ENCODE measurements around the gene REM2. TPM values are rescaled to one million over a fixed set of nuclear protein-coding genes. Genes with fewer than 3 reads are reported as not detected.

The REM2 gene
- polyA plus RNA-seq, 3 donors, result 1.8 TPM; not detected in 2

DNA sequence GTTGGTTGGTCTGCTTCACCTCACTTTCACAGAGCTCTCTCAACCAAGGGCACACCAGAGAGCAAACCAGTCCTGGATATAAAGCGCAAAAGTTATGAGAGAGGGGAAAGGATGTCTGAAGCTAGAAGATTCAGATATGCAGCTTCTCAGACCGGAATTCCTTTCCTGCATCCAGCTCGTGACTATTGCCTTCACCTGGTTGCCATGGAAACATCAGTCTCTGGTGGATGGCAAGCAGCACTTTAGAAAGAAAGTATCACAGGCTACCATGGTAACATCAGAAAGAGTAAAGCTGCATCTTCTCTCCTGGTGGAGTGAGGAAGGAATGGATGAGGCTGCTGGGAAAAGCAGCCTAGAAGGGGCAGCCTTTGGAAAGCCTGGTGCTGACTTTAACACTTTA, 13.7 kb downstream of the REM2 start:
- H3K4me3 ChIP-seq (replicated peaks in 1 of 3; ENCODE audit: low read depth in 2 of 3, low read length in 3 of 3), result no peak overlapping the region
- H4K20me1 ChIP-seq (ENCODE audit: insufficient read depth, low read length), result peaks cover 3% of the 10 kb centered on the region
- DNase-seq, result no peak
- intact Hi-C loops (cut with micrococcal nuclease), result no loop called here
- Mint-ChIP-seq H3K27me3 (ENCODE audit: low read depth in 3 of 3) (no peaks in the 10 kb centered on the region), H3K36me3 (peaks cover 56 to 71% of the 10 kb centered on the region in 2 donors), H3K4me3 (no peak overlapping the region), H3K27ac (peak overlapping the region in 2 of 7 donors; percentile 18 to 80), H3K9me3 (no peaks in the 10 kb centered on the region), H3K4me1 (peaks cover 2% of the 10 kb centered on the region)
- no peaks in the 10 kb centered on the region for H3K4me1 ChIP-seq (ENCODE audit: control insufficient read depth in 1 of 2, insufficient read depth in 2 of 2, low read length in 2 of 2)
- WGBS (ENCODE audit: insufficient coverage), result 93% methylated on average over 2 of the region's 3 CpGs
- no peak for TF ChIP-seq CTCF (IDR thresholded peaks at IDR 0.05)
- H3K9me3 ChIP-seq (replicated peaks in 1 of 2; ENCODE audit: control insufficient read depth in 1 of 2, insufficient read depth in 1 of 2, low read length in 2 of 2), result no peaks in the 10 kb centered on the region
- no peak overlapping the region for H3K9ac ChIP-seq (ENCODE audit: insufficient read depth, low read length, poor library complexity, severe bottlenecking)
- H2AFZ ChIP-seq (ENCODE audit: insufficient read depth, low read depth, low read length, poor library complexity, severe bottlenecking), result no peak overlapping the region
- H3K79me2 ChIP-seq (ENCODE audit: insufficient read depth, low read length), result no peaks in the 10 kb centered on the region
- no peaks in the 10 kb centered on the region for H3K27me3 ChIP-seq (ENCODE audit: control insufficient read depth in 2 of 2, insufficient read depth in 2 of 2, low read length in 2 of 2)
- H3K27ac ChIP-seq (ENCODE audit: low read depth in 1 of 2, low read length in 2 of 2), result no peak overlapping the region
- H3K36me3 ChIP-seq (replicated peaks in 1 of 2; ENCODE audit: control insufficient read depth in 1 of 2, insufficient read depth in 2 of 2, low read length in 2 of 2), result peaks cover 31 to 78% of the 10 kb centered on the region in 2 donors
- no peak overlapping the region for H3K4me2 ChIP-seq (replicated peaks; ENCODE audit: extremely low read depth, low read length, poor library complexity, severe bottlenecking)

GRCh38 chr14:22897357-22897756, 14.3 kb downstream of the REM2 start:
- Mint-ChIP-seq H3K4me1 (peaks cover 2% of the 10 kb centered on the region), H3K36me3 (peaks cover 59 to 74% of the 10 kb centered on the region in 2 donors), H3K27me3 (ENCODE audit: low read depth in 3 of 3) (no peaks in the 10 kb centered on the region), H3K27ac (peak overlapping the region in 1 of 7 donors; percentile 17), H3K4me3 (no peak overlapping the region), H3K9me3 (no peaks in the 10 kb centered on the region)
- no peaks in the 10 kb centered on the region for H3K27me3 ChIP-seq (ENCODE audit: control insufficient read depth in 2 of 2, insufficient read depth in 2 of 2, low read length in 2 of 2)
- H3K4me3 ChIP-seq (replicated peaks in 1 of 3; ENCODE audit: low read depth in 2 of 3, low read length in 3 of 3), result no peak overlapping the region
- no peaks in the 10 kb centered on the region for H3K4me1 ChIP-seq (ENCODE audit: control insufficient read depth in 1 of 2, insufficient read depth in 2 of 2, low read length in 2 of 2)
- no peak overlapping the region for H3K27ac ChIP-seq (ENCODE audit: low read depth in 1 of 2, low read length in 2 of 2)
- no peak overlapping the region for H3K4me2 ChIP-seq (replicated peaks; ENCODE audit: extremely low read depth, low read length, poor library complexity, severe bottlenecking)
- intact Hi-C loops (cut with micrococcal nuclease), result no loop called here
- TF ChIP-seq CTCF (IDR thresholded peaks at IDR 0.05), result no peak
- H4K20me1 ChIP-seq (ENCODE audit: insufficient read depth, low read length), result peaks cover 6% of the 10 kb centered on the region
- WGBS (ENCODE audit: insufficient coverage), result no CpG with 5 or more reads among the region's 1 CpG
- H3K9ac ChIP-seq (ENCODE audit: insufficient read depth, low read length, poor library complexity, severe bottlenecking), result no peak overlapping the region
- peaks cover 37 to 84% of the 10 kb centered on the region in 2 donors for H3K36me3 ChIP-seq (replicated peaks in 1 of 2; ENCODE audit: control insufficient read depth in 1 of 2, insufficient read depth in 2 of 2, low read length in 2 of 2)
- no peaks in the 10 kb centered on the region for H3K9me3 ChIP-seq (replicated peaks in 1 of 2; ENCODE audit: control insufficient read depth in 1 of 2, insufficient read depth in 1 of 2, low read length in 2 of 2)
- H3K79me2 ChIP-seq (ENCODE audit: insufficient read depth, low read length), result no peaks in the 10 kb centered on the region
- no peak overlapping the region for H2AFZ ChIP-seq (ENCODE audit: insufficient read depth, low read depth, low read length, poor library complexity, severe bottlenecking)
- no peak for DNase-seq
